Measurements from ENCODE around the gene OSTF1.

Gene OSTF1

DNA sequence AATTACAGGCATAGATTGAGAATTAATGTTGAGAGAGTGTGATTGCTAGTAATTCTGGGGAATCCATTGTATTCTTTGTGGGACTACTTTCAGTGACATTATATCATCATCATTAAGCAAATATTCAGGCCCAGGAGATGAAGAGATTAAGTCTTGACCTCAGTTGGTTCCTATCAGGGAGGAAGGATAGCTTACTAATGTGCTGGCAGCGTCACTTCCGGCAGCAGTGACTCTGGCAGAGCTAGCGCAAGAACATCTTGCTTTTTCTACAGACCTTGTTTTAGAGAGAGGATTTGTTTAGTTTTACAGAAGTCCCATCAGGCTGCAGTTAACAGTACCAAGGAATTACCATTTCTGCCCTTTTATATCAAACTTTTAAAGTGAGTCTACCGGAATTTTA, 20.3 kb downstream of the OSTF1 start:
- Histone ChIP-seq H3K36me3 (no peaks in the 10 kb centered on the region), H3K9me3 (no peaks in the 10 kb centered on the region), H3K4me1 (no peaks in the 10 kb centered on the region), H3K4me3 (ENCODE audit: low read depth, low read length) (no peak overlapping the region), H3K27me3 (no peaks in the 10 kb centered on the region)
- DNase-seq = no peak
- TF ChIP-seq, protein P1, sequence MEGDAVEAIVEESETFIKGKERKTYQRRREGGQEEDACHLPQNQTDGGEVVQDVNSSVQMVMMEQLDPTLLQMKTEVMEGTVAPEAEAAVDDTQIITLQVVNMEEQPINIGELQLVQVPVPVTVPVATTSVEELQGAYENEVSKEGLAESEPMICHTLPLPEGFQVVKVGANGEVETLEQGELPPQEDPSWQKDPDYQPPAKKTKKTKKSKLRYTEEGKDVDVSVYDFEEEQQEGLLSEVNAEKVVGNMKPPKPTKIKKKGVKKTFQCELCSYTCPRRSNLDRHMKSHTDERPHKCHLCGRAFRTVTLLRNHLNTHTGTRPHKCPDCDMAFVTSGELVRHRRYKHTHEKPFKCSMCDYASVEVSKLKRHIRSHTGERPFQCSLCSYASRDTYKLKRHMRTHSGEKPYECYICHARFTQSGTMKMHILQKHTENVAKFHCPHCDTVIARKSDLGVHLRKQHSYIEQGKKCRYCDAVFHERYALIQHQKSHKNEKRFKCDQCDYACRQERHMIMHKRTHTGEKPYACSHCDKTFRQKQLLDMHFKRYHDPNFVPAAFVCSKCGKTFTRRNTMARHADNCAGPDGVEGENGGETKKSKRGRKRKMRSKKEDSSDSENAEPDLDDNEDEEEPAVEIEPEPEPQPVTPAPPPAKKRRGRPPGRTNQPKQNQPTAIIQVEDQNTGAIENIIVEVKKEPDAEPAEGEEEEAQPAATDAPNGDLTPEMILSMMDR (IDR thresholded peaks at IDR 0.05; ENCODE audit: low read depth, low read length) = no peak

DNA sequence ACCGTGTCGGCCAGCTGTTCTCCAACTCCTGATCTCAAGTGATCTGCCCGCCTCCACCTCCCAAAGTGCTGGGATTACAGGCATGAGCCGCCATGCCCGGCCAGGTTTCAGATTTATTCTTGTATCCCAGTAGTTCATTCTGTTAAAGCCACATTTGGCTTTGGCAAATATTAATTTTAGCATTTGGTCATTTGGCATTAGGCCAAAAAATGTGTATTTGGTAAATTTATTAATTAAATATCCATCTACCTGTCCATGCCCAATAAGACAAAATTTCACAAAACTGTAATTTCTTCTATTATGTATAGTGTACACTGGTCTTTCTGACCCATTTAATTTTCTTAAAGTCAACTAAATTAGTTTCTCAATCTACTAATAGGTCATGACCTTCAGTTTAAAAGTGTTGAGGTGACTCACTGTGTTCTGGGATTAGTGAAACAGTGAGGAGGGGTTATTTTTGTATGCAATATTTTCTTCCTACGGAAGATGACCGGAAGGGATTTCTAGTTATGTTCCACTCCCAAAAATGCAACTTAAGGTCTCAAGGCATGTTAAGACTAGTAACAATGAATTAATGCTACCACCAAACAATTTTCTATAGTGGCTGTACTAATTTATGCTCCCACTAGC, 21.0 kb downstream of the OSTF1 start:
- Histone ChIP-seq H3K4me3 (ENCODE audit: low read depth, low read length) (no peak overlapping the region), H3K4me1 (no peaks in the 10 kb centered on the region), H3K9me3 (no peaks in the 10 kb centered on the region), H3K36me3 (no peaks in the 10 kb centered on the region), H3K27me3 (no peaks in the 10 kb centered on the region)
- no peak for DNase-seq
- TF ChIP-seq, protein P1 (IDR thresholded peaks at IDR 0.05; ENCODE audit: low read depth, low read length) = no peak

DNA sequence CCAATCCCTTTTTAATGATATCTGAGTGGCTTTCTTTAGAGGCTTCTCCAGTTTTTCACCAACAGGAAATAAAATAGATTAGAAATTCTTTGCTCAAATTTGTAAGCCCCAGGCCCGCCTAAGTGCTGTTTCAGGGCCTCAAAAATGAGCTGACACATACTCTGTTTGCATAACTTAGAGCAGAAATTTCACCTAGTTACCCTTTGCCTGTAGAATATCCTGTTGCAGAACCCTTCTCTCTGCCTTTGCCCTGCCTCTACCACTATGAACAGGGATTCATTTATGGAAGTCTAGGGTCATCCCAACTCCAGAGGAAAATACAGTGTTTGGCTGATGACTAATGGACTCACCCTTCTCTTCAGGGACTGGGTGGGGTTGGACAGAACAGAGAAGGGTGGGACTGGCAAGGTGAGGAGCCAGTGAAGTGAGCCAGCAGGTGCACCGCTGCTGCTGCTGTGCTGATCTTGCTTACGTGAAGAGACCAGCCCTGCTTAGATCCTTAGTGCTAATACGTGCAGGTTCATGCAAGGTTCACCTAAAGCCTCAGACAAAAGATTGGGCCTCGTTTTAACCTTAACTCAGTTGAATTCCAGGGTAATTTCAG, 22.8 kb downstream of the OSTF1 start:
- no peaks in the 10 kb centered on the region for H3K9me3 ChIP-seq
- H3K4me3 ChIP-seq (ENCODE audit: low read depth, low read length) = no peak overlapping the region
- H3K27me3 ChIP-seq = no peaks in the 10 kb centered on the region
- no peaks in the 10 kb centered on the region for H3K36me3 ChIP-seq
- DNase-seq = no peak
- TF ChIP-seq, protein P1 (IDR thresholded peaks at IDR 0.05; ENCODE audit: low read depth, low read length) = no peak
- no peaks in the 10 kb centered on the region for H3K4me1 ChIP-seq

DNA sequence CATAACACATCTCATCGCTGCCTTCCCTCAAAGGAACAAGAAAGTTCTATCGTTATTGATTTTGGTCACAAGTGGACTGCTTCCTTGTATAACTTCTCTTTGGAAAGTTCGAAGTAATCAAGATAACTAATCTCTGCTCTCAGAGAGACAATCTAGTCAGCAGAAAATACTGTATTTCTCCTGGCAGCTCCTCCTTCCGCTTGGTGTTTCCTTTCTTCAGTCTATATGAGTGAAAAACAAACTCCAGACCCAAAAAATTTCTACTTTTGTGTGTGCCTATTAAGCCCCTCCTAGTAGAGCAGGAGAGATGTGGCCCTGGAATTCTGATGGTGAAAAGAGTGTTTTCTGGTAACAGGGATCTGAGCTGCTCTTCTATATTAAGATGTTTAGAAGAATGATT, 24.5 kb downstream of the OSTF1 start:
- Histone ChIP-seq H3K4me3 (ENCODE audit: low read depth, low read length) (no peak overlapping the region), H3K4me1 (no peaks in the 10 kb centered on the region), H3K27me3 (no peaks in the 10 kb centered on the region), H3K9me3 (no peaks in the 10 kb centered on the region), H3K36me3 (no peaks in the 10 kb centered on the region)
- DNase-seq = no peak
- TF ChIP-seq, protein P1 (IDR thresholded peaks at IDR 0.05; ENCODE audit: low read depth, low read length) = no peak

DNA sequence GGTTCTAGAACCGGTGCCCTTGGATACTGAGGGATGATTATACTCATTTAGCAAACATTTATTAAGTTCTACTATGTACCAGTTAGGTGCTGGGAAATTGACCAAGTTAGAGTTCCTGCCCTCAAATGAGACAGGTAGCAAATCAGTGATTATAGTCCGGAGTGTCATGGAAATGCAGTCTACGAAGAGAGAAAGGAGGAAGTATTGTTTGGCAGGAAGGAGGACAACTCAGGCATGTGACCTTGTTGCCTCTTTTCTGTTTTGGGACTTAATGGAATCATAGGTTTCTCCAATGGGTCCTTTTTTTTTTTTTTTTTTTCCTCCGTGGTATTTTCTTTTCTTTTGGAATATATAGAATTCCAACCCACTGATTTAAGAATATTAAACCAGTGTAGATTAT, 28.0 kb downstream of the OSTF1 start:
- no peak for DNase-seq
- Histone ChIP-seq H3K4me3 (ENCODE audit: low read depth, low read length) (no peak overlapping the region), H3K36me3 (no peaks in the 10 kb centered on the region), H3K9me3 (no peaks in the 10 kb centered on the region), H3K27me3 (no peaks in the 10 kb centered on the region), H3K4me1 (no peaks in the 10 kb centered on the region)
- TF ChIP-seq, protein P1 (IDR thresholded peaks at IDR 0.05; ENCODE audit: low read depth, low read length) = no peak

DNA sequence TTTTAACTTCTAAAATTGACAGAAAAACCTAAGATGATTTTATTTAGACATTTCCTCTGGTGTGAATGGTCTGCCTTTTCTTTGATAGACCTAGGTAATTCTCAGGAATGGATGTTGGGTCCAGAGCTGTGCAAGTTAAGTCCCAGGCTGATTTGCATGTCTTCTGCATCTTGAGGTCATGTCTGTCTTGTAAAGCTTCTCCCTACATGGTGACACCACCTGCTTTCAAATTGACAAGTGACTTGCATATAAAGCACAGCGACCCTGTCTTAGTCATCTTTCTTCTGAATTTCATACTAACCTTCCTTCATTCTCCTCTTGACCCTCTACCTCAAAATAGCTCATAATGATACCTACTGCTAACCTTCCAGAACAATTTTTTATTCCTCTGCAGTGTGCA, 29.2 kb downstream of the OSTF1 start:
- TF ChIP-seq, protein P1 (IDR thresholded peaks at IDR 0.05; ENCODE audit: low read depth, low read length) = no peak
- Histone ChIP-seq H3K9me3 (no peaks in the 10 kb centered on the region), H3K36me3 (no peaks in the 10 kb centered on the region), H3K4me1 (no peaks in the 10 kb centered on the region), H3K27me3 (no peaks in the 10 kb centered on the region), H3K4me3 (ENCODE audit: low read depth, low read length) (no peak overlapping the region)
- DNase-seq = no peak
